Activated CD4-positive, alpha-beta T cell treated with anti-CD3 and anti-CD28 coated beads, Interleukin-2, amount 50 U/mL, for 48 hours (primary cell): ENCODE measurements around the gene ARF3.

Experiments
- DNase-seq, 2 experiments: peaks; one replicate each; pipeline ENCODE4 v3.0.0-alpha.2; 2020

The ARF3 gene

GRCh38 chr12:48980953-48981756 lies 23.9 kb upstream of the ARF3 start:
- DNase-seq: peak; percentile 28 to 39

- peak; percentile 37 to 51 for DNase-seq
Observed at GRCh38 chr12:48980389-48980952, 23.2 kb upstream of the ARF3 start.

GRCh38 chr12:48979602-48980388 lies 22.5 kb upstream of the ARF3 start:
- peak in 1 of 2 experiments; percentile 34 for DNase-seq

- DNase-seq: peak in 1 of 2 experiments; percentile 29
Observed at GRCh38 chr12:48978741-48979601, 21.7 kb upstream of the ARF3 start.

- DNase-seq: peak in 1 of 2 experiments; percentile 28
Observed at GRCh38 chr12:48978291-48978740, 21.0 kb upstream of the ARF3 start, which contains the start of gene WNT1. TSS of gene WNT1 (plus strand) at chr12:48978322. CDS start at chr12:48978651, 329 bp downstream.

- DNase-seq: peak; percentile 88 to 90
Observed at GRCh38 chr12:48977290-48978281, 20.3 kb upstream of the ARF3 start.

GRCh38 chr12:48973941-48974673 lies 16.8 kb upstream of the ARF3 start:
- peak; percentile 47 to 57 for DNase-seq

GRCh38 chr12:48973531-48973930 lies 16.2 kb upstream of the ARF3 start:
- no peak for DNase-seq

- no peak for DNase-seq
Observed at GRCh38 chr12:48972952-48973483, 15.7 kb upstream of the ARF3 start.

GRCh38 chr12:48972213-48972951 lies 15.1 kb upstream of the ARF3 start:
- DNase-seq: peak; percentile 58 to 64

GRCh38 chr12:48970702-48971334 lies 13.5 kb upstream of the ARF3 start:
- DNase-seq: no peak

- DNase-seq: peak; percentile 36 to 37
Observed at GRCh38 chr12:48969833-48970701, 12.8 kb upstream of the ARF3 start.

GRCh38 chr12:48969160-48969771 lies 12.0 kb upstream of the ARF3 start:
- DNase-seq: no peak

- no peak for DNase-seq
Observed at GRCh38 chr12:48968467-48968866, 11.2 kb upstream of the ARF3 start.

GRCh38 chr12:48967991-48968390 lies 10.7 kb upstream of the ARF3 start:
- DNase-seq: no peak

- no peak for DNase-seq
Observed at GRCh38 chr12:48966177-48966895, 9.0 kb upstream of the ARF3 start.
